Endodermal cell (in vitro differentiated cells): ENCODE measurements around the gene PRR12. TPM values are rescaled to one million over a fixed set of nuclear protein-coding genes. Genes with fewer than 3 reads are reported as not detected.

Experiments used
- DNase-seq: peaks from one replicate; pipeline ENCODE4 v3.0.0-alpha.2; 2017
- H3K27ac ChIP-seq: 2 replicates; pipeline ENCODE4 v1.5.1; 2013; ENCODE audit warnings: mild to moderate bottlenecking, low read depth, low read length, moderate library complexity
- H3K27me3 ChIP-seq: 2 replicates; pipeline ENCODE4 v1.6.1; 2013; ENCODE audit warnings: mild to moderate bottlenecking, low read length, moderate library complexity; ENCODE audit not compliant: insufficient read depth, control insufficient read depth, poor library complexity, severe bottlenecking
- H3K36me3 ChIP-seq: 2 replicates; pipeline ENCODE4 v1.7.0; 2013; ENCODE audit warnings: mild to moderate bottlenecking, low read length, moderate library complexity; ENCODE audit not compliant: control insufficient read depth, insufficient read depth
- H3K4me1 ChIP-seq: one replicate; pipeline ENCODE4 v1.7.0; 2013; ENCODE audit warnings: low read length; ENCODE audit not compliant: control insufficient read depth, insufficient read depth
- H3K4me3 ChIP-seq: 2 replicates; pipeline ENCODE4 v1.5.1; 2013; ENCODE audit warnings: mild to moderate bottlenecking, low read length, moderate library complexity
- H3K9ac ChIP-seq: 2 replicates; pipeline ENCODE4 v1.6.1; 2013; ENCODE audit warnings: mild to moderate bottlenecking, low read length, moderate library complexity; ENCODE audit not compliant: poor library complexity, severe bottlenecking; ENCODE audit errors: extremely low read depth
- H3K9me3 ChIP-seq: 2 replicates; pipeline ENCODE4 v1.6.1; 2013; ENCODE audit warnings: mild to moderate bottlenecking, low read length, moderate library complexity; ENCODE audit not compliant: control insufficient read depth
- H3K27ac Mint-ChIP-seq: 2 replicates; pipeline ENCODE4 v1.8.0; 2020; ENCODE audit warnings: mixed read lengths
- H3K27me3 Mint-ChIP-seq: 2 replicates; pipeline ENCODE4 v1.8.0; 2021; ENCODE audit warnings: mild to moderate bottlenecking, mixed read lengths; ENCODE audit not compliant: insufficient read depth
- H3K36me3 Mint-ChIP-seq: 2 replicates; pipeline ENCODE4 v1.8.0; 2020; ENCODE audit warnings: low read depth, mixed read lengths
- H3K4me1 Mint-ChIP-seq: 2 replicates; pipeline ENCODE4 v1.8.0; 2020; ENCODE audit warnings: mixed read lengths
- H3K4me3 Mint-ChIP-seq: 2 replicates; pipeline ENCODE4 v1.8.0; 2020; ENCODE audit warnings: mild to moderate bottlenecking, moderate library complexity, mixed read lengths
- H3K9me3 Mint-ChIP-seq: 2 replicates; pipeline ENCODE4 v1.8.0; 2020; ENCODE audit warnings: mild to moderate bottlenecking, mixed read lengths
- WGBS, 2 experiments: methylation state at CpG; one replicate each; pipeline versions ENCODE4 v1.1.5 to v1.1.7; 2013; ENCODE audit warnings: missing lambda C conversion rate in 2 of 2, mixed read lengths in 1 of 2; ENCODE audit not compliant: insufficient coverage in 1 of 2, insufficient read length in 1 of 2; 5-methylcytosine and 5-hydroxymethylcytosine counted together
- total RNA-seq, 2 donors: library from RNA; stranded (reverse); fragmentation: NEBNext Ultra II Directional in 1 of 2; extraction: Animal tissue kit (Norgen Biotek cat#: 25700) in 1 of 2; gene quantifications; 2 replicates in 1 of 2; 3 replicates in 1 of 2; pipeline ENCODE4 v1.2.1, GENCODE V29; 2021
- TF ChIP-seq, protein P1 (sequence below): fragments of 200-600 bp; sonication (generic); conservative IDR thresholded peaks from 2 replicates; pipeline ENCODE4 v1.5.0; 2021; ENCODE audit warnings: antibody characterized with exemption, mild to moderate bottlenecking

The PRR12 gene
- total RNA-seq, 2 donors from 2014 or later: 67.6 to 69.6 TPM

DNA sequence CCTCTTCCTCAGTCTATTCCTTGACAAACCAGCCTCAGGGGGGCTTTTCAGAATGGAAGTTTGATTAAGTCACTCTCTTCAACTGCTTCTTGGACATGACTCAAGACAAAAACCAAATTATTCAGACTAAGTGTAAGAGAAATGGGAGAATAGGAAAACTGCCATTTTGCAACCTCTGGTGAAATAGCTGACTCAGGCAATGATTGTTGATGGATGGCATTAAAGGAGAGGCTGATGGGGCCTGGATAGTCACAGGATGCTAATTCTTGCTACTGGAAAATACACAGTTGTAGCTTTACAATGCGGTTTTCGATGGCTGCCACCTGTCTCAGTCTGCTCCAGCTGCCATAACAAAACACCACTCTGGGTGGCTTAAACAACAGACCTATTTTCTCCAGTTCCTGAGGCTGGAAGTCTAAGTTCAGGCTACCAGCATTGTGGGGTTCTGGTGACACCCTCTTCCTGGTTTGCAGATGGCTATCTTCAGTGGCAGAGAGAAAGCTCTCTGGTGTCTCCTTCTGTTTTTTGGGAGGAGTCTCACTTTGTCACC, 16.7 kb upstream of the PRR12 start:
- Histone ChIP-seq H3K27ac (no peak overlapping the region), H3K27me3 (no peaks in the 10 kb centered on the region), H3K36me3 (peaks cover 17% of the 10 kb centered on the region), H3K4me1 (no peaks in the 10 kb centered on the region), H3K9ac (no peak overlapping the region), H3K4me3 (no peak overlapping the region), H3K9me3 (no peaks in the 10 kb centered on the region)
- Mint-ChIP-seq H3K27ac (no peak overlapping the region), H3K27me3 (no peaks in the 10 kb centered on the region), H3K4me3 (no peak overlapping the region), H3K4me1 (peaks cover 16% of the 10 kb centered on the region), H3K9me3 (no peaks in the 10 kb centered on the region), H3K36me3 (peaks cover 17% of the 10 kb centered on the region)
- 99 to 100% methylated on average over 2 of the region's 2 CpGs for WGBS, 2 experiments
- no peak for DNase-seq
- TF ChIP-seq, protein P1, sequence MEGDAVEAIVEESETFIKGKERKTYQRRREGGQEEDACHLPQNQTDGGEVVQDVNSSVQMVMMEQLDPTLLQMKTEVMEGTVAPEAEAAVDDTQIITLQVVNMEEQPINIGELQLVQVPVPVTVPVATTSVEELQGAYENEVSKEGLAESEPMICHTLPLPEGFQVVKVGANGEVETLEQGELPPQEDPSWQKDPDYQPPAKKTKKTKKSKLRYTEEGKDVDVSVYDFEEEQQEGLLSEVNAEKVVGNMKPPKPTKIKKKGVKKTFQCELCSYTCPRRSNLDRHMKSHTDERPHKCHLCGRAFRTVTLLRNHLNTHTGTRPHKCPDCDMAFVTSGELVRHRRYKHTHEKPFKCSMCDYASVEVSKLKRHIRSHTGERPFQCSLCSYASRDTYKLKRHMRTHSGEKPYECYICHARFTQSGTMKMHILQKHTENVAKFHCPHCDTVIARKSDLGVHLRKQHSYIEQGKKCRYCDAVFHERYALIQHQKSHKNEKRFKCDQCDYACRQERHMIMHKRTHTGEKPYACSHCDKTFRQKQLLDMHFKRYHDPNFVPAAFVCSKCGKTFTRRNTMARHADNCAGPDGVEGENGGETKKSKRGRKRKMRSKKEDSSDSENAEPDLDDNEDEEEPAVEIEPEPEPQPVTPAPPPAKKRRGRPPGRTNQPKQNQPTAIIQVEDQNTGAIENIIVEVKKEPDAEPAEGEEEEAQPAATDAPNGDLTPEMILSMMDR: no peak

DNA sequence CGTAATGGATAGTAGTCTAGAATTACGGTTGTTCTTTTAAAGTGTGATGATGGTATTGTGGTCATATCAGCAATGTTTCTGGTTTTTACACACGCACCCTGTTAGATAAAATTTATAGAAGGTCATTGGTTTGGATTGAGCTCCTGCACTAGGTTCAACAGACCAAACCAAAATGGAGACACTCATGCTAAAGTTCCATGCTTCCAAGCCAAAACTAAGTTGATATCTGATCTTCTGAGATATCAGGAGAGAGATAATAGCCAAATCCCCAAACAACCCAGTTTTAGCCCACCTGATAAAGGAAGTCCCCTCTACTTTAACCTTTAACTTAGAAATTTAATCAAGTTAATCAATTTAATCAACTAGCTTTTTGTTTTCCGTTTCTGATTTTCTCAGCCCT, 11.8 kb upstream of the PRR12 start:
- peak overlapping the region; percentile 96 for H3K4me3 Mint-ChIP-seq
- Histone ChIP-seq H3K9ac (peak overlapping the region; percentile 75), H3K27me3 (no peaks in the 10 kb centered on the region), H3K4me1 (no peaks in the 10 kb centered on the region), H3K36me3 (peaks cover 17% of the 10 kb centered on the region), H3K9me3 (no peaks in the 10 kb centered on the region), H3K27ac (no peak overlapping the region), H3K4me3 (peak overlapping the region; percentile 96)
- no peak for DNase-seq
- H3K36me3 Mint-ChIP-seq: peaks cover 8% of the 10 kb centered on the region
- TF ChIP-seq, protein P1: no peak
- no peaks in the 10 kb centered on the region for H3K27me3 Mint-ChIP-seq
- no peaks in the 10 kb centered on the region for H3K9me3 Mint-ChIP-seq
- peaks cover 15% of the 10 kb centered on the region for H3K4me1 Mint-ChIP-seq
- H3K27ac Mint-ChIP-seq: peak overlapping the region; percentile 97
- 95 to 100% methylated on average over 3 to 4 of the region's 4 CpGs for WGBS, 2 experiments

DNA sequence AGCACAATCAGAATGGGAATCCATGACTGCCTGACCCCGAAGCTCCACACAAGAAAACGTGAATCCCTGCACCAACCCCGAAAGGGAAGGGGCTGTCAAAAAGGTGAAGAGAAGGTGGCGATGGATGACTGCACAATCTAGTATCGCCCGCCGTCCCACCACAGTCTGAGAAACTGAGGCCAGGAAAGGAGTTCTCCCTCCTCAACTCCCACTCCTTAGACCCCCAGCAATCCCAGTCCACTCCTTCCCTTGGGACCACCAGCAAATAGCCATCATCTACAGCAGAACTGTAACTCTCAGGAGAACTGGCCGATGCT, 11.1 kb upstream of the PRR12 start:
- Histone ChIP-seq H3K27ac (no peak overlapping the region), H3K4me1 (no peaks in the 10 kb centered on the region), H3K9ac (peak overlapping the region; percentile 75), H3K4me3 (peak overlapping the region; percentile 96), H3K9me3 (no peaks in the 10 kb centered on the region), H3K36me3 (peaks cover 13% of the 10 kb centered on the region), H3K27me3 (no peaks in the 10 kb centered on the region)
- peak overlapping the region; percentile 96 for H3K4me3 Mint-ChIP-seq
- H3K4me1 Mint-ChIP-seq: peaks cover 15% of the 10 kb centered on the region
- no peaks in the 10 kb centered on the region for H3K9me3 Mint-ChIP-seq
- 0 to 5% methylated on average over 5 to 8 of the region's 8 CpGs for WGBS, 2 experiments
- TF ChIP-seq, protein P1: no peak
- H3K36me3 Mint-ChIP-seq: peaks cover 4% of the 10 kb centered on the region
- peak overlapping the region; percentile 97 for H3K27ac Mint-ChIP-seq
- no peaks in the 10 kb centered on the region for H3K27me3 Mint-ChIP-seq
- no peak for DNase-seq
